ENCODE measurements around the gene SLC27A4.

SLC27A4 gene

GRCh38 chr9:128339761-128340690 lies at the start of gene SLC27A4:
Gene SLC27A4 (plus strand): TSS chr9:128340527. CDS start chr9:128343133, 2,606 bp downstream.
- no peak for TF ChIP-seq CTCF (IDR thresholded peaks at IDR 0.05)

DNA sequence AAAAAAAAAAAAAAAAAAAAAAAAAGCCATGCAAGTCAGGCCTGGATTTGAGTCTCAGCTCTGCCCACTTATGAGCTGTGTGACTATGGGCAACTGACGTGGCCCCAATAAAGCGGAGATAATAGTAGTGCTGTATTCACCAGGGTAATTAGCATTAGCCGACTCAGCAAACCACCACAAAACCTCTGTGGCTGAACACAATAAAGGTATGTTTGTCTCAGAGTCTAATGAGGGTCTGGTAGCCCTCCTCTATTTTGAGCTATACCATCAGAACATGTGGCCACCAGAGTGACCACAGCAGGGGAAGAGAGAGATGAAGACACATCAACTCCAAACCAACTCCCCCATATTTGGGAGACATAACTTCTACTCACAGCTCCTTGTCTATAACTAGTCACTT lies 48.3 kb upstream of the SLC27A4 start:
- no peak for TF ChIP-seq CTCF (IDR thresholded peaks at IDR 0.05)

DNA sequence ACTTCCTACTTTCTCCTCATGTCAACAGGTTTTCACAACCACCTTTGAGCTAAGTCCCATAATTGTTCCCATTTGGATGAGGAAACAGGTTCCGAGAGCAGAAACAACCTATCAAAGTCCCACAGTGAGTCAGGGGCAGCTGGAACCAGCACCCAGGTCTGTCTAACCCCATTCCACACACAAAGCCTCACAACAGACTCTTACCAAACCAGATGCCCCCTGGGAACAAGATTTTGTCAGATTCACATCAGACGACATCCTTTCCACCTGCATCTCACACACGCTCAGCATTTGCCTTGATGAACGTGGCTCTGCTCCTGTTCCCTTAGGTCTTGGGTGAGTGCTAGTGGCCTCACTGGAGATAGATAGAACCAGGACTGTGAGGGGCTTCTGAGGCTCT lies 47.2 kb upstream of the SLC27A4 start:
- TF ChIP-seq CTCF (IDR thresholded peaks at IDR 0.05): no peak

GRCh38 chr9:128294142-128294541 lies 46.2 kb upstream of the SLC27A4 start:
- TF ChIP-seq CTCF (IDR thresholded peaks at IDR 0.05): no peak

GRCh38 chr9:128296340-128297220 lies 43.7 kb upstream of the SLC27A4 start:
- no peak for TF ChIP-seq CTCF (IDR thresholded peaks at IDR 0.05)

- no peak for TF ChIP-seq CTCF (IDR thresholded peaks at IDR 0.05)
These were observed 43.0 kb upstream of the SLC27A4 start for GRCh38 chr9:128297221-128297773.
